ENCODE measurements around the gene MYO3B.

DNA sequence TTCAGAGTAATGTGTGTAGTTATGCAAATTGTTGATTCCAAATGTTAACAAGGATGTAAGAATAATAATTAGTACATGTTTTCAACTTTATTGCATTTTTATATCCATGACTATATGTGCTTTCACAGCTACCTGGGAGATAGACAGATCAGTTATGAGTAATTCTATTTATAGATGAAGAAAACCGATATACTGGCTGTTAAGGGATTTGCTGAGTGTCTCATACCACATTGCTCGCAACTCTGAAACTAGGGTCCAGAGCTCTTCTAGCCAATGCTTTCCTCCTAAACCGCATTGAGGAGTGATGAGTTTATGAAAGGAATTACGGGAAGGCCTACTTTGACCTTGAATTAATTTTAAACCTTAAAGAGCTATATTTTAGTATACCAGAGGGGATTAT, 202.3 kb downstream of the MYO3B start:
- TF ChIP-seq, protein P1, sequence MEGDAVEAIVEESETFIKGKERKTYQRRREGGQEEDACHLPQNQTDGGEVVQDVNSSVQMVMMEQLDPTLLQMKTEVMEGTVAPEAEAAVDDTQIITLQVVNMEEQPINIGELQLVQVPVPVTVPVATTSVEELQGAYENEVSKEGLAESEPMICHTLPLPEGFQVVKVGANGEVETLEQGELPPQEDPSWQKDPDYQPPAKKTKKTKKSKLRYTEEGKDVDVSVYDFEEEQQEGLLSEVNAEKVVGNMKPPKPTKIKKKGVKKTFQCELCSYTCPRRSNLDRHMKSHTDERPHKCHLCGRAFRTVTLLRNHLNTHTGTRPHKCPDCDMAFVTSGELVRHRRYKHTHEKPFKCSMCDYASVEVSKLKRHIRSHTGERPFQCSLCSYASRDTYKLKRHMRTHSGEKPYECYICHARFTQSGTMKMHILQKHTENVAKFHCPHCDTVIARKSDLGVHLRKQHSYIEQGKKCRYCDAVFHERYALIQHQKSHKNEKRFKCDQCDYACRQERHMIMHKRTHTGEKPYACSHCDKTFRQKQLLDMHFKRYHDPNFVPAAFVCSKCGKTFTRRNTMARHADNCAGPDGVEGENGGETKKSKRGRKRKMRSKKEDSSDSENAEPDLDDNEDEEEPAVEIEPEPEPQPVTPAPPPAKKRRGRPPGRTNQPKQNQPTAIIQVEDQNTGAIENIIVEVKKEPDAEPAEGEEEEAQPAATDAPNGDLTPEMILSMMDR (conservative IDR thresholded peaks at IDR 0.05; ENCODE audit: low read depth, low read length) = no peak
- TF ChIP-seq EZH2 (IDR thresholded peaks at IDR 0.05; ENCODE audit: borderline replicate concordance, low read depth, low read length, poor library complexity, severe bottlenecking) = no peak
